ENCODE data around the gene VMP1.

Gene VMP1

DNA sequence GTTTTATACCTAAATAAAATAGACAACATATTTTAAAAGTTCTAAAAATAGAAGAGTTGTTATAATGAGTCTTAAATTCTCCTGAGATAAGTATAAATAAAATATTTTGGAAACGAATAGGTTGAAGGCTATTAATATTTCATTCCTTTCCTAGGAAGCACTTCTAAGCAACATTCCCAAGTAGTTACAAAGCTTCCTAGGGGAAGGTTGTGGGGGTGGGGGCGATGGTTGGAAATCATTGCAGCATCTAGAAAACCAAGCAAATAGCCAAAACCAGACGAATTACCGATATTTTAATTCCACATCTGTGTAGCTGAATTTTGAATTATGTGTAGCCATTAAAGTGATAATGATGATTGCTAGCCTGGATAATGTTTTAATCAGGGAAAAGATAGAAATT is 27.1 kb upstream of the VMP1 start:
- no peak overlapping the region for H3K27ac ChIP-seq (ENCODE audit: low read depth, low read length)
- H4K20me1 ChIP-seq (ENCODE audit: low read depth, low read length), result 0 out of 2 replicates have a peak, but pooled peaks cover 4% of the 10 kb centered on the region
- no peak overlapping the region for H2AFZ ChIP-seq (ENCODE audit: low read depth, low read length, severe bottlenecking)
- no peak overlapping the region for H3K4me2 ChIP-seq (ENCODE audit: low read depth, low read length, poor library complexity, severe bottlenecking)
- no peak overlapping the region for H3K4me3 ChIP-seq (ENCODE audit: insufficient read depth, low read length, poor library complexity, severe bottlenecking)
- no peaks in the 10 kb centered on the region for H3K9me3 ChIP-seq (ENCODE audit: insufficient read depth, low read length)
- no peak overlapping the region for H3K9ac ChIP-seq (ENCODE audit: low read length)
- peaks cover 88% of the 10 kb centered on the region for H3K36me3 ChIP-seq (ENCODE audit: low read length)
- TF ChIP-seq, protein P1, sequence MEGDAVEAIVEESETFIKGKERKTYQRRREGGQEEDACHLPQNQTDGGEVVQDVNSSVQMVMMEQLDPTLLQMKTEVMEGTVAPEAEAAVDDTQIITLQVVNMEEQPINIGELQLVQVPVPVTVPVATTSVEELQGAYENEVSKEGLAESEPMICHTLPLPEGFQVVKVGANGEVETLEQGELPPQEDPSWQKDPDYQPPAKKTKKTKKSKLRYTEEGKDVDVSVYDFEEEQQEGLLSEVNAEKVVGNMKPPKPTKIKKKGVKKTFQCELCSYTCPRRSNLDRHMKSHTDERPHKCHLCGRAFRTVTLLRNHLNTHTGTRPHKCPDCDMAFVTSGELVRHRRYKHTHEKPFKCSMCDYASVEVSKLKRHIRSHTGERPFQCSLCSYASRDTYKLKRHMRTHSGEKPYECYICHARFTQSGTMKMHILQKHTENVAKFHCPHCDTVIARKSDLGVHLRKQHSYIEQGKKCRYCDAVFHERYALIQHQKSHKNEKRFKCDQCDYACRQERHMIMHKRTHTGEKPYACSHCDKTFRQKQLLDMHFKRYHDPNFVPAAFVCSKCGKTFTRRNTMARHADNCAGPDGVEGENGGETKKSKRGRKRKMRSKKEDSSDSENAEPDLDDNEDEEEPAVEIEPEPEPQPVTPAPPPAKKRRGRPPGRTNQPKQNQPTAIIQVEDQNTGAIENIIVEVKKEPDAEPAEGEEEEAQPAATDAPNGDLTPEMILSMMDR (IDR thresholded peaks at IDR 0.05; ENCODE audit: insufficient read depth, low read length, poor library complexity, severe bottlenecking), result no peak
- TF ChIP-seq EZH2phosphoT487 (conservative IDR thresholded peaks at IDR 0.05; ENCODE audit: low read length), result no peak
- H3K27me3 ChIP-seq (ENCODE audit: low read length), result no peaks in the 10 kb centered on the region
- H3K9me2 ChIP-seq (replicated peaks; ENCODE audit: insufficient read depth, low read length), result no peaks in the 10 kb centered on the region
- H3F3A ChIP-seq (ENCODE audit: insufficient read depth), result peaks cover 19% of the 10 kb centered on the region
- H3K79me2 ChIP-seq (ENCODE audit: insufficient read depth, low read length), result no peaks in the 10 kb centered on the region; the same call in 1 of the 2 replicates

DNA sequence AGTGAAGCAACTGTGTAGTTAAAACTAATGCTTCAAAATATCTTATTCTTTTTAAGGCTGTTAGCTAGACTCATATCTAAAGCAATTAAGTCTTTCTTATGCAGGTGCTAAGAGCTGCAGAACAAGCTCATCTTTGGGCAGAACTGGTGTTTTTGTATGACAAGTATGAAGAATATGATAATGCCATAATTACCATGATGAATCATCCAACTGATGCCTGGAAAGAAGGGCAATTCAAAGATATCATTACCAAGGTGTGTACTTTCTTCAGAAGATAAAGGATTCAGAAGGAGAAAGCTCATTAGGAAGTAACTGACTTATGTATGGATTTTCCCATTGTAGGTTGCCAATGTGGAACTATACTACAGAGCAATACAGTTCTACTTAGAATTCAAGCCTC is 24.2 kb upstream of the VMP1 start:
- Histone ChIP-seq H3K79me2 (ENCODE audit: insufficient read depth, low read length) (peaks cover 6% of the 10 kb centered on the region; the same call in 1 of the 2 replicates), H3K27ac (ENCODE audit: low read depth, low read length) (no peak overlapping the region), H3K36me3 (ENCODE audit: low read length) (peaks cover 87% of the 10 kb centered on the region)

DNA sequence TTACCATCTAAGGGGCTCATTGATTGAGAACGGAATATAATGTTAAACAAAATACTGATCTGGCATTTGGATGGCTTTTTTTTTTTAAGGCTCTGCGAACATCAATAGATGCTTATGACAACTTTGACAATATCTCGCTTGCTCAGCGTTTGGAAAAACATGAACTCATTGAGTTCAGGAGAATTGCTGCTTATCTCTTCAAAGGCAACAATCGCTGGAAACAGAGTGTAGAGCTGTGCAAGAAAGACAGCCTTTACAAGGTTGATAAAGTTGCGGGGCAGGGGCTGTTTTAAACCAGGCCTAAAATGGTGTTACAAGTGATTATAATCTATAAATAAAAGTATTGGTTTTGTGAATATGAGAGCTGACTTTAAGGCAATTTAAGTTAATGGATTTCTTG is 22.5 kb upstream of the VMP1 start:
- Histone ChIP-seq H3K27me3 (ENCODE audit: low read length) (no peaks in the 10 kb centered on the region), H3K36me3 (ENCODE audit: low read length) (peaks cover 94% of the 10 kb centered on the region), H3K79me2 (ENCODE audit: insufficient read depth, low read length) (peaks cover 13% of the 10 kb centered on the region; the same call in 1 of the 2 replicates), H3K4me3 (ENCODE audit: insufficient read depth, low read length, poor library complexity, severe bottlenecking) (no peak overlapping the region), H3K4me2 (ENCODE audit: low read depth, low read length, poor library complexity, severe bottlenecking) (no peak overlapping the region), H3F3A (ENCODE audit: insufficient read depth) (peaks cover 36% of the 10 kb centered on the region), H3K9me2 (replicated peaks; ENCODE audit: insufficient read depth, low read length) (no peaks in the 10 kb centered on the region), H3K9me3 (ENCODE audit: insufficient read depth, low read length) (no peaks in the 10 kb centered on the region), H2AFZ (ENCODE audit: low read depth, low read length, severe bottlenecking) (no peak overlapping the region), H4K20me1 (ENCODE audit: low read depth, low read length) (no peaks in the 10 kb centered on the region; the same call in 1 of the 2 replicates), H3K9ac (ENCODE audit: low read length) (no peak overlapping the region), H3K27ac (ENCODE audit: low read depth, low read length) (no peak overlapping the region)
- TF ChIP-seq, protein P1 (IDR thresholded peaks at IDR 0.05; ENCODE audit: insufficient read depth, low read length, poor library complexity, severe bottlenecking), result no peak
- no peak for TF ChIP-seq EZH2phosphoT487 (conservative IDR thresholded peaks at IDR 0.05; ENCODE audit: low read length)

More for the DNA sequence above, 24.2 kb upstream of the VMP1 start:
- H3K9me3 ChIP-seq (ENCODE audit: insufficient read depth, low read length), result no peaks in the 10 kb centered on the region
- H3K4me3 ChIP-seq (ENCODE audit: insufficient read depth, low read length, poor library complexity, severe bottlenecking), result no peak overlapping the region
- H3K9ac ChIP-seq (ENCODE audit: low read length), result no peak overlapping the region
- H4K20me1 ChIP-seq (ENCODE audit: low read depth, low read length), result no peaks in the 10 kb centered on the region; the same call in 1 of the 2 replicates
- H3K4me2 ChIP-seq (ENCODE audit: low read depth, low read length, poor library complexity, severe bottlenecking), result no peak overlapping the region
- peaks cover 24% of the 10 kb centered on the region for H3F3A ChIP-seq (ENCODE audit: insufficient read depth)
- TF ChIP-seq EZH2phosphoT487 (conservative IDR thresholded peaks at IDR 0.05; ENCODE audit: low read length), result no peak
- H3K9me2 ChIP-seq (replicated peaks; ENCODE audit: insufficient read depth, low read length), result no peaks in the 10 kb centered on the region
- no peak overlapping the region for H2AFZ ChIP-seq (ENCODE audit: low read depth, low read length, severe bottlenecking)
- H3K27me3 ChIP-seq (ENCODE audit: low read length), result no peaks in the 10 kb centered on the region

DNA sequence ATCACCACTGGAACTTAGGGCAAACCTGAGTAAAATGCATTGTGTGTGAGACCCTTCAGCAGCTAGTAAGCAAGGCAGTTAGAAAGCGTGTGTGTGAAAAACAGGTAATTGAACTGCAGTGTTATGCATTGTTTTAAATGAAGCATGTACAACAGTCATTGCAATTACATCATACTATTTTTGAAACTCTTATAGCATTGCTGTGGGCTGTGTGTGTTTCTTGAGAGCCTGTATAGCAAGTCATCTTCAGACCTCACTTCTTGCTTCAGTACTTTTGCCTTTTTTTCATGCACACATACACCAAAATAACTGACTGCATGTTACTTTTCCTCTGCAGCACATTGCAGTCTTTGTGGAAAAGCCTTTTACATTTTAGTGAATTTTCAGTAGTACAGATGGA is 19.4 kb upstream of the VMP1 start:
- Histone ChIP-seq H3K4me3 (ENCODE audit: insufficient read depth, low read length, poor library complexity, severe bottlenecking) (no peak overlapping the region), H3K27me3 (ENCODE audit: low read length) (no peaks in the 10 kb centered on the region), H3K36me3 (ENCODE audit: low read length) (peaks cover 75% of the 10 kb centered on the region), H3K4me2 (ENCODE audit: low read depth, low read length, poor library complexity, severe bottlenecking) (no peak overlapping the region), H4K20me1 (ENCODE audit: low read depth, low read length) (no peaks in the 10 kb centered on the region; the same call in 1 of the 2 replicates), H3K9me2 (replicated peaks; ENCODE audit: insufficient read depth, low read length) (no peaks in the 10 kb centered on the region), H3K27ac (ENCODE audit: low read depth, low read length) (no peak overlapping the region), H3F3A (ENCODE audit: insufficient read depth) (peaks cover 40% of the 10 kb centered on the region; the same call in 1 of the 2 replicates), H3K79me2 (ENCODE audit: insufficient read depth, low read length) (peaks cover 14% of the 10 kb centered on the region; the same call in 1 of the 2 replicates), H3K9me3 (ENCODE audit: insufficient read depth, low read length) (no peaks in the 10 kb centered on the region), H2AFZ (ENCODE audit: low read depth, low read length, severe bottlenecking) (no peak overlapping the region), H3K9ac (ENCODE audit: low read length) (no peak overlapping the region)
- TF ChIP-seq EZH2phosphoT487 (conservative IDR thresholded peaks at IDR 0.05; ENCODE audit: low read length), result no peak
- TF ChIP-seq, protein P1 (IDR thresholded peaks at IDR 0.05; ENCODE audit: insufficient read depth, low read length, poor library complexity, severe bottlenecking), result no peak
